GM23338 (cell line): ENCODE data around the gene ZEB2. TPM values are rescaled to one million over a fixed set of nuclear protein-coding genes. Genes with fewer than 3 reads are reported as not detected.

Experiments used
- ATAC-seq: fragments of 200-7000 bp; cut with Tn5 transposase; 3 replicates; pipeline ENCODE4 v1.9.1; 2020
- DNase-seq: peaks from one replicate; pipeline ENCODE4 v3.0.0-alpha.2; 2015; ENCODE audit warnings: low spot score
- H2AFZ ChIP-seq: fragments of 200-600 bp; sonication (generic); 2 replicates; pipeline ENCODE4 v1.8.0; 2016; ENCODE audit warnings: antibody characterized with exemption, mild to moderate bottlenecking, moderate library complexity
- H3F3A ChIP-seq: fragments of 200-600 bp; sonication (generic); replicated peaks from 2 replicates; pipeline ENCODE4 v1.8.0; 2017; ENCODE audit warnings: antibody characterized with exemption, mixed run types, low read depth
- H3K27ac ChIP-seq: fragments of 200-600 bp; sonication (generic); 2 replicates; pipeline ENCODE4 v1.6.1; 2016; ENCODE audit warnings: low read depth
- H3K27me3 ChIP-seq: fragments of 200-600 bp; sonication (generic); 2 replicates; pipeline ENCODE4 v1.8.0; 2016; ENCODE audit warnings: mild to moderate bottlenecking, mixed run types, moderate library complexity; ENCODE audit not compliant: insufficient read depth
- H3K36me3 ChIP-seq: fragments of 200-600 bp; sonication (generic); 2 replicates; pipeline ENCODE4 v1.8.0; 2016; ENCODE audit warnings: mild to moderate bottlenecking; ENCODE audit not compliant: insufficient read depth
- H3K4me1 ChIP-seq: fragments of 200-600 bp; sonication (generic); 2 replicates; pipeline ENCODE4 v1.8.0; 2016; ENCODE audit warnings: mild to moderate bottlenecking, moderate library complexity; ENCODE audit not compliant: insufficient read depth
- H3K4me2 ChIP-seq: fragments of 200-600 bp; sonication (generic); 2 replicates; pipeline ENCODE4 v1.7.1; 2017; ENCODE audit warnings: mixed run types
- H3K4me3 ChIP-seq: fragments of 200-600 bp; sonication (generic); 2 replicates; pipeline ENCODE4 v1.6.1; 2016; ENCODE audit warnings: mixed run types
- H3K79me2 ChIP-seq: fragments of 200-600 bp; sonication (generic); replicated peaks from 2 replicates; pipeline ENCODE4 v1.8.0; 2017; ENCODE audit warnings: mild to moderate bottlenecking; ENCODE audit not compliant: insufficient read depth
- H3K9me2 ChIP-seq: fragments of 200-600 bp; sonication (generic); 2 replicates; pipeline ENCODE4 v1.8.0; 2017; ENCODE audit not compliant: insufficient read depth
- H4K20me1 ChIP-seq: fragments of 200-600 bp; sonication (generic); replicated peaks from 2 replicates; pipeline ENCODE4 v1.8.0; 2017; ENCODE audit warnings: mild to moderate bottlenecking; ENCODE audit not compliant: insufficient read depth
- H3K27ac Mint-ChIP-seq: 2 replicates; pipeline ENCODE4 v1.8.0; 2020; ENCODE audit warnings: inconsistent platforms, mild to moderate bottlenecking, moderate library complexity, mixed read lengths
- H3K27me3 Mint-ChIP-seq: 3 replicates; pipeline ENCODE4 v1.8.0; 2022; ENCODE audit warnings: low read depth, mild to moderate bottlenecking, moderate library complexity, mixed read lengths, inconsistent platforms; ENCODE audit not compliant: insufficient read depth, poor library complexity
- H3K36me3 Mint-ChIP-seq: 3 replicates; pipeline ENCODE4 v1.8.0; 2021; ENCODE audit warnings: low read depth, mild to moderate bottlenecking, inconsistent platforms, moderate library complexity, mixed read lengths
- H3K4me1 Mint-ChIP-seq: 3 replicates; pipeline ENCODE4 v1.8.0; 2020; ENCODE audit warnings: mild to moderate bottlenecking, inconsistent platforms, mixed read lengths
- H3K4me3 Mint-ChIP-seq: 3 replicates; pipeline ENCODE4 v1.8.0; 2021; ENCODE audit warnings: moderate library complexity, mild to moderate bottlenecking, inconsistent platforms, mixed read lengths
- H3K9me3 Mint-ChIP-seq: 3 replicates; pipeline ENCODE4 v1.8.0; 2020; ENCODE audit warnings: moderate library complexity, mild to moderate bottlenecking, inconsistent platforms, mixed read lengths
- JUNB ChIP-seq: IDR thresholded peaks from one replicate; pipeline ENCODE4 v1.6.1; 2016; ENCODE audit warnings: antibody characterized with exemption; ENCODE audit not compliant: unreplicated experiment
- NANOG ChIP-seq: IDR thresholded peaks from 2 replicates; pipeline ENCODE4 v1.6.1; 2016; ENCODE audit warnings: antibody characterized with exemption, borderline replicate concordance
- POLR2AphosphoS5 ChIP-seq: IDR thresholded peaks from 2 replicates; pipeline ENCODE4 v1.6.1; 2016; ENCODE audit warnings: antibody characterized with exemption, low read depth
- polyA plus RNA-seq: library from polyadenylated mRNA; unstranded; fragments of >200 nt; fragmentation: Nextera tagmentation; extraction: Ambion mirVana; gene quantifications from 2 replicates; pipeline ENCODE4 v1.2.1, GENCODE V29; 2016
- total RNA-seq: library from RNA; depleted of rRNA; stranded (reverse); fragments of >200 nt; shearing (Covaris generic); gene quantifications from 2 replicates; pipeline ENCODE4 v1.2.3, GENCODE V29; 2014
- TF ChIP-seq, protein P1 (sequence below), 2 experiments: fragments of 200-600 bp in 1 of 2; sonication (generic) in 1 of 2; conservative IDR thresholded peaks; 2 replicates each; pipeline versions ENCODE4 v1.5.1 to v1.6.1; 2016 to 2017; ENCODE audit warnings: antibody characterized with exemption in 2 of 2, low read depth in 2 of 2, mild to moderate bottlenecking in 2 of 2, moderate library complexity in 1 of 2
- TF ChIP-seq, protein P2 (sequence below): IDR thresholded peaks from one replicate; pipeline ENCODE4 v1.6.1; 2018; ENCODE audit warnings: antibody characterized with exemption; ENCODE audit not compliant: unreplicated experiment
- TF ChIP-seq, protein P3 (sequence below): fragments of 250-450 bp; sonication (Bioruptor Pico); IDR thresholded peaks from 2 replicates; pipeline ENCODE4 v1.5.0; 2020; ENCODE audit warnings: mild to moderate bottlenecking, moderate library complexity

ZEB2 gene
- total and polyA plus RNA-seq, 2 experiments from 2014 or later = 0.45 TPM; not detected in 1

DNA sequence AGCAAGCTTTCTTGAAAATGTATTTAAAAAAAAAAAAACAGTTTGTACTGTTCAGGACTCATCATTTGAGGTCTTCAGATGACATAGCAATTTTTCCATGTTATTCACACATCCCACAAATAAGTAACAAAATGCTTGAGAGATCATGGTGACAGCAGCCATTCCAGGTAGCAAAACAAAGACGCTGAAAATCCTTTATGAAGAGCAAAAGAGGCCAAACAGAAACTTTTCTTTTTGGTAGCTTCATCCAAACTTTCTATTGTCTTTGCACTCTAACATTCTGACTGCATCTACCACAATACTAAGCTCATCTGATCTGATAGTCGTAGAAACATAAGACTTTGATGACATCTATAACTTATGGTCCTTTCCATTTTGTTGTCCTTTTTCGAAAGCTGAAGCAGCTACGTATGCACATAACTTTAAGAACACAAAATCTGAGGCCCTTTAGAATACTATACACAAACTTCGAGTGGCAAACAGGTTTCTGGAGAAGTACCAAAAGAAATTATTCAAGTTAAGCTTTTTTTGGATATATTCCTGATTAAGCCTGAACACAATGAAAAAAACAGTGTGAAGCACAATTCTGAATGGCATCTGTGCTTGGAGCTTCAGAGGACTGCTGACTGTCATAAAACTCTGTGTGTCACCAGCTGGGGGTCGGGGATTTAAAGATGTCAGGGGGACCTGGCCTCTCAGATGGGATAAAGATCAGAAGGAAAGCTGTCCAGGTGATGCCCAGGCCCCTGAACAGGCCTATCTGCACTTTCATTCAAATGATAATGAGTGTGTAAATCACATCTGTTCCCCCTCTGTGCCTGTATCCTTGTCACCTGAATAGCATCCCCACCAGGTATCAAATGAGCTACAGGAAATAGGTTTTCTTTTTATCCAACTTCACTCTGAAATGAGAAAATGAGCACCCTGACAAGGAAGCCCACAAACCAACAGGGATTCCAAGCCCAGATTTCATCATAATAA, 75.8 kb downstream of the ZEB2 start:
- Histone ChIP-seq H2AFZ (no peak overlapping the region), H3K4me2 (peak overlapping the region; percentile 40), H3K79me2 (no peaks in the 10 kb centered on the region), H3K27ac (0 out of 2 replicates have a peak overlapping the region, but pooled peaks have one; percentile 17), H3F3A (no peaks in the 10 kb centered on the region), H3K4me1 (peaks cover 44% of the 10 kb centered on the region), H3K36me3 (no peaks in the 10 kb centered on the region), H3K27me3 (peaks cover 40% of the 10 kb centered on the region), H4K20me1 (no peaks in the 10 kb centered on the region), H3K4me3 (0 out of 2 replicates have a peak overlapping the region, but pooled peaks have one; percentile 1), H3K9me2 (no peaks in the 10 kb centered on the region)
- ATAC-seq = peak; percentile 72
- peaks cover 23% of the 10 kb centered on the region for H3K27me3 Mint-ChIP-seq
- peaks cover 11% of the 10 kb centered on the region for H3K36me3 Mint-ChIP-seq
- H3K4me1 Mint-ChIP-seq = peaks cover 75% of the 10 kb centered on the region
- DNase-seq = peak; percentile 62
- peaks cover 7% of the 10 kb centered on the region; the same call in 2 of the 3 replicates for H3K9me3 Mint-ChIP-seq
- peak overlapping the region; percentile 39 for H3K27ac Mint-ChIP-seq
- peak overlapping the region; percentile 25; the same call in 2 of the 3 replicates for H3K4me3 Mint-ChIP-seq
- TF ChIP-seq NANOG (peak; percentile 88), JUNB (no peak), POLR2AphosphoS5 (no peak)
- TF ChIP-seq, protein P1, sequence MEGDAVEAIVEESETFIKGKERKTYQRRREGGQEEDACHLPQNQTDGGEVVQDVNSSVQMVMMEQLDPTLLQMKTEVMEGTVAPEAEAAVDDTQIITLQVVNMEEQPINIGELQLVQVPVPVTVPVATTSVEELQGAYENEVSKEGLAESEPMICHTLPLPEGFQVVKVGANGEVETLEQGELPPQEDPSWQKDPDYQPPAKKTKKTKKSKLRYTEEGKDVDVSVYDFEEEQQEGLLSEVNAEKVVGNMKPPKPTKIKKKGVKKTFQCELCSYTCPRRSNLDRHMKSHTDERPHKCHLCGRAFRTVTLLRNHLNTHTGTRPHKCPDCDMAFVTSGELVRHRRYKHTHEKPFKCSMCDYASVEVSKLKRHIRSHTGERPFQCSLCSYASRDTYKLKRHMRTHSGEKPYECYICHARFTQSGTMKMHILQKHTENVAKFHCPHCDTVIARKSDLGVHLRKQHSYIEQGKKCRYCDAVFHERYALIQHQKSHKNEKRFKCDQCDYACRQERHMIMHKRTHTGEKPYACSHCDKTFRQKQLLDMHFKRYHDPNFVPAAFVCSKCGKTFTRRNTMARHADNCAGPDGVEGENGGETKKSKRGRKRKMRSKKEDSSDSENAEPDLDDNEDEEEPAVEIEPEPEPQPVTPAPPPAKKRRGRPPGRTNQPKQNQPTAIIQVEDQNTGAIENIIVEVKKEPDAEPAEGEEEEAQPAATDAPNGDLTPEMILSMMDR (conservative IDR thresholded peaks at IDR 0.05; ENCODE audit: low read depth in 2 of 2) = no peak
- TF ChIP-seq, protein P2, sequence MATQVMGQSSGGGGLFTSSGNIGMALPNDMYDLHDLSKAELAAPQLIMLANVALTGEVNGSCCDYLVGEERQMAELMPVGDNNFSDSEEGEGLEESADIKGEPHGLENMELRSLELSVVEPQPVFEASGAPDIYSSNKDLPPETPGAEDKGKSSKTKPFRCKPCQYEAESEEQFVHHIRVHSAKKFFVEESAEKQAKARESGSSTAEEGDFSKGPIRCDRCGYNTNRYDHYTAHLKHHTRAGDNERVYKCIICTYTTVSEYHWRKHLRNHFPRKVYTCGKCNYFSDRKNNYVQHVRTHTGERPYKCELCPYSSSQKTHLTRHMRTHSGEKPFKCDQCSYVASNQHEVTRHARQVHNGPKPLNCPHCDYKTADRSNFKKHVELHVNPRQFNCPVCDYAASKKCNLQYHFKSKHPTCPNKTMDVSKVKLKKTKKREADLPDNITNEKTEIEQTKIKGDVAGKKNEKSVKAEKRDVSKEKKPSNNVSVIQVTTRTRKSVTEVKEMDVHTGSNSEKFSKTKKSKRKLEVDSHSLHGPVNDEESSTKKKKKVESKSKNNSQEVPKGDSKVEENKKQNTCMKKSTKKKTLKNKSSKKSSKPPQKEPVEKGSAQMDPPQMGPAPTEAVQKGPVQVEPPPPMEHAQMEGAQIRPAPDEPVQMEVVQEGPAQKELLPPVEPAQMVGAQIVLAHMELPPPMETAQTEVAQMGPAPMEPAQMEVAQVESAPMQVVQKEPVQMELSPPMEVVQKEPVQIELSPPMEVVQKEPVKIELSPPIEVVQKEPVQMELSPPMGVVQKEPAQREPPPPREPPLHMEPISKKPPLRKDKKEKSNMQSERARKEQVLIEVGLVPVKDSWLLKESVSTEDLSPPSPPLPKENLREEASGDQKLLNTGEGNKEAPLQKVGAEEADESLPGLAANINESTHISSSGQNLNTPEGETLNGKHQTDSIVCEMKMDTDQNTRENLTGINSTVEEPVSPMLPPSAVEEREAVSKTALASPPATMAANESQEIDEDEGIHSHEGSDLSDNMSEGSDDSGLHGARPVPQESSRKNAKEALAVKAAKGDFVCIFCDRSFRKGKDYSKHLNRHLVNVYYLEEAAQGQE = no peak
- TF ChIP-seq, protein P3, sequence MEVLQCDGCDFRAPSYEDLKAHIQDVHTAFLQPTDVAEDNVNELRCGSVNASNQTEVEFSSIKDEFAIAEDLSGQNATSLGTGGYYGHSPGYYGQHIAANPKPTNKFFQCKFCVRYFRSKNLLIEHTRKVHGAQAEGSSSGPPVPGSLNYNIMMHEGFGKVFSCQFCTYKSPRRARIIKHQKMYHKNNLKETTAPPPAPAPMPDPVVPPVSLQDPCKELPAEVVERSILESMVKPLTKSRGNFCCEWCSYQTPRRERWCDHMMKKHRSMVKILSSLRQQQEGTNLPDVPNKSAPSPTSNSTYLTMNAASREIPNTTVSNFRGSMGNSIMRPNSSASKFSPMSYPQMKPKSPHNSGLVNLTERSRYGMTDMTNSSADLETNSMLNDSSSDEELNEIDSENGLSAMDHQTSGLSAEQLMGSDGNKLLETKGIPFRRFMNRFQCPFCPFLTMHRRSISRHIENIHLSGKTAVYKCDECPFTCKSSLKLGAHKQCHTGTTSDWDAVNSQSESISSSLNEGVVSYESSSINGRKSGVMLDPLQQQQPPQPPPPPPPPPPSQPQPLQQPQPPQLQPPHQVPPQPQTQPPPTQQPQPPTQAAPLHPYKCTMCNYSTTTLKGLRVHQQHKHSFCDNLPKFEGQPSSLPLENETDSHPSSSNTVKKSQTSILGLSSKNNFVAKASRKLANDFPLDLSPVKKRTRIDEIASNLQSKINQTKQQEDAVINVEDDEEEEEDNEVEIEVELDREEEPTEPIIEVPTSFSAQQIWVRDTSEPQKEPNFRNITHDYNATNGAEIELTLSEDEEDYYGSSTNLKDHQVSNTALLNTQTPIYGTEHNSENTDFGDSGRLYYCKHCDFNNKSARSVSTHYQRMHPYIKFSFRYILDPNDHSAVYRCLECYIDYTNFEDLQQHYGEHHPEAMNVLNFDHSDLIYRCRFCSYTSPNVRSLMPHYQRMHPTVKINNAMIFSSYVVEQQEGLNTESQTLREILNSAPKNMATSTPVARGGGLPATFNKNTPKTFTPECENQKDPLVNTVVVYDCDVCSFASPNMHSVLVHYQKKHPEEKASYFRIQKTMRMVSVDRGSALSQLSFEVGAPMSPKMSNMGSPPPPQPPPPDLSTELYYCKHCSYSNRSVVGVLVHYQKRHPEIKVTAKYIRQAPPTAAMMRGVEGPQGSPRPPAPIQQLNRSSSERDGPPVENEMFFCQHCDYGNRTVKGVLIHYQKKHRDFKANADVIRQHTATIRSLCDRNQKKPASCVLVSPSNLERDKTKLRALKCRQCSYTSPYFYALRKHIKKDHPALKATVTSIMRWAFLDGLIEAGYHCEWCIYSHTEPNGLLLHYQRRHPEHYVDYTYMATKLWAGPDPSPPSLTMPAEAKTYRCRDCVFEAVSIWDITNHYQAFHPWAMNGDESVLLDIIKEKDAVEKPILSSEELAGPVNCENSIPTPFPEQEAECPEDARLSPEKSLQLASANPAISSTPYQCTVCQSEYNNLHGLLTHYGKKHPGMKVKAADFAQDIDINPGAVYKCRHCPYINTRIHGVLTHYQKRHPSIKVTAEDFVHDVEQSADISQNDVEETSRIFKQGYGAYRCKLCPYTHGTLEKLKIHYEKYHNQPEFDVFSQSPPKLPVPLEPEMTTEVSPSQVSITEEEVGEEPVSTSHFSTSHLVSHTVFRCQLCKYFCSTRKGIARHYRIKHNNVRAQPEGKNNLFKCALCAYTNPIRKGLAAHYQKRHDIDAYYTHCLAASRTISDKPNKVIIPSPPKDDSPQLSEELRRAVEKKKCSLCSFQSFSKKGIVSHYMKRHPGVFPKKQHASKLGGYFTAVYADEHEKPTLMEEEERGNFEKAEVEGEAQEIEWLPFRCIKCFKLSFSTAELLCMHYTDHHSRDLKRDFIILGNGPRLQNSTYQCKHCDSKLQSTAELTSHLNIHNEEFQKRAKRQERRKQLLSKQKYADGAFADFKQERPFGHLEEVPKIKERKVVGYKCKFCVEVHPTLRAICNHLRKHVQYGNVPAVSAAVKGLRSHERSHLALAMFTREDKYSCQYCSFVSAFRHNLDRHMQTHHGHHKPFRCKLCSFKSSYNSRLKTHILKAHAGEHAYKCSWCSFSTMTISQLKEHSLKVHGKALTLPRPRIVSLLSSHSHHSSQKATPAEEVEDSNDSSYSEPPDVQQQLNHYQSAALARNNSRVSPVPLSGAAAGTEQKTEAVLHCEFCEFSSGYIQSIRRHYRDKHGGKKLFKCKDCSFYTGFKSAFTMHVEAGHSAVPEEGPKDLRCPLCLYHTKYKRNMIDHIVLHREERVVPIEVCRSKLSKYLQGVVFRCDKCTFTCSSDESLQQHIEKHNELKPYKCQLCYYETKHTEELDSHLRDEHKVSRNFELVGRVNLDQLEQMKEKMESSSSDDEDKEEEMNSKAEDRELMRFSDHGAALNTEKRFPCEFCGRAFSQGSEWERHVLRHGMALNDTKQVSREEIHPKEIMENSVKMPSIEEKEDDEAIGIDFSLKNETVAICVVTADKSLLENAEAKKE (CRISPR knock-in tag) = no peak
